Gastroesophageal sphincter (tissue), 4 donors: ENCODE data around the gene FBXL19. TPM values are rescaled to one million over a fixed set of nuclear protein-coding genes. Genes with fewer than 3 reads are reported as not detected.

ENCODE experiments used
- ATAC-seq: fragments of 150-250 bp; one replicate; pipeline ENCODE4 v1.9.1; 2016; ENCODE audit warnings: mild to moderate bottlenecking, moderate library complexity
- H3K27ac ChIP-seq, 4 donors: fragments of 200-600 bp; sonication (generic) in 3 of 4; 1 replicate in 3 of 4; 2 replicates in 1 of 4; pipeline ENCODE4 v1.5.1; 2016 to 2019
- H3K27me3 ChIP-seq: fragments of 200-600 bp; sonication (generic); one replicate; pipeline ENCODE4 v1.5.1; 2019
- H3K36me3 ChIP-seq, 2 donors: fragments of 200-600 bp; sonication (generic); one replicate each; pipeline ENCODE4 v1.5.1; 2019; ENCODE audit warnings: control low read depth in 1 of 2
- H3K4me1 ChIP-seq, 3 donors: fragments of 200-600 bp; sonication (generic); 1 replicate in 2 of 3; 2 replicates in 1 of 3; pipeline ENCODE4 v1.5.1; 2016 to 2019; ENCODE audit warnings: control low read depth in 2 of 3
- H3K4me3 ChIP-seq, 2 donors: fragments of 200-600 bp; sonication (generic); one replicate each; pipeline ENCODE4 v1.5.1; 2019; ENCODE audit warnings: mild to moderate bottlenecking in 1 of 2, moderate library complexity in 1 of 2
- H3K9me3 ChIP-seq, 3 donors: fragments of 200-600 bp; sonication (generic); one replicate each; pipeline ENCODE4 v1.5.1; 2017 to 2019; ENCODE audit warnings: control low read depth in 2 of 3
- EP300 ChIP-seq: sonication (generic); formaldehyde crosslinking; IDR thresholded peaks from one replicate; pipeline ENCODE4 v1.6.1; 2017; ENCODE audit warnings: antibody characterized with exemption, mild to moderate bottlenecking
- POLR2A ChIP-seq, 2 donors: fragments of 450-650 bp; IDR thresholded peaks; one replicate each; pipeline ENCODE4 v1.6.1; 2017; ENCODE audit warnings: antibody characterized with exemption in 2 of 2, mild to moderate bottlenecking in 2 of 2, moderate library complexity in 1 of 2
- POLR2AphosphoS5 ChIP-seq: sonication (generic); formaldehyde crosslinking; IDR thresholded peaks from one replicate; pipeline ENCODE4 v1.6.1; 2017; ENCODE audit warnings: antibody characterized with exemption
- WGBS, 2 donors: methylation state at CpG; one replicate each; pipeline ENCODE4 v1.1.5; 2018; ENCODE audit warnings: low coverage in 1 of 2; 5-methylcytosine and 5-hydroxymethylcytosine counted together
- total RNA-seq, 4 donors: library from RNA; depleted of rRNA; stranded (reverse); fragments of >200 nt; gene quantifications; one replicate each; pipeline ENCODE4 v1.1.0, GENCODE V29; 2016
- TF ChIP-seq, protein P1 (sequence below), 4 experiments: fragments of 200-600 bp in 2 of 4; fragments of 450-650 bp in 2 of 4; sonication (generic) in 1 of 4; IDR thresholded peaks; one replicate each; pipeline ENCODE4 v1.5.1; 2017 to 2019; ENCODE audit warnings: antibody characterized with exemption in 4 of 4, mild to moderate bottlenecking in 2 of 4, moderate library complexity in 2 of 4

The FBXL19 gene
- total RNA-seq, 4 donors from 2014 or later, result 10.0 to 23.5 (median 11.9) TPM

DNA sequence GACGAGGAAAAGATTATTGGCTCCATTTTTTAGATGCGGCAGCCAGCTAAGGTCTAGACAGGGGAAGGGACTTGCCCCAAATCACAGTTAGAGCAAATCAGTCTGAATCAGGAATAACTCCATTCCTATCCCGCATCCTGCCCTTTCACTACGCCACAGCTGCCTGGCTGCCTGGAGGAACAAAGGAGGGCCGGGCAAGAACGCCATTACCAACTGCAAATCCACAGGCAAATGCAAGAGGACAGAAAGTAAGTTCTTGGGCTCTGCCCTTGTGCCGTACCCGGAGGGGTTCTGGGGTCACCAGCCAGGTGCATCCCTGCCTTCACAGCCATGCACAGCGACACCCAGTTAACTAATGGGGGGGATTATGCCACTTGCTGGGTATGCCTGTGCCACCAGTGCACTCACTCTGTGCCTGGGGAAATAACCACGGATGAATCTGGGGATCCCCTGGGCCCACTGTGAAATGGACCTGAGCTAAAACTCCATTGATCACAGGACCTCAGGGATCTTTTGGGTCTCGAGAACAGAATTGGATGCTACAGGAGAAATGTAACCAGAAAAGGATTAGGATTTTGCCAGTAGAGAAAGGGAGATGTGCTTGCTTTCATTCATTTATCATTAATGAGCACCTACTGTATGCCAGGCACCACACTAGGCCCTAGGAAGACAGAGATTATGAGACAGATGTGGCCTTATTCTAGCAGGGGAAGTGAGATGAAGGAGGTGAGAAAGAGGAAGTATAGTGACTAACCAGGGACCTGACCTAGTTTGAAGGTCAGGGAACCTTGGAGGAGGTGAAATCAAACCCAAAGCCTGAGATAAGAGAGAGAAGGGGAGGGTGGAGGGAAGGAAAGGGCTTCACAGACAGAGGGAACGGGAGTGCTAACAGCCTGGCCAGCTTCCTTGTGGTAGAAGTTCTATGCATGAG lies 47.2 kb upstream of the FBXL19 start:
- TF ChIP-seq, protein P1, sequence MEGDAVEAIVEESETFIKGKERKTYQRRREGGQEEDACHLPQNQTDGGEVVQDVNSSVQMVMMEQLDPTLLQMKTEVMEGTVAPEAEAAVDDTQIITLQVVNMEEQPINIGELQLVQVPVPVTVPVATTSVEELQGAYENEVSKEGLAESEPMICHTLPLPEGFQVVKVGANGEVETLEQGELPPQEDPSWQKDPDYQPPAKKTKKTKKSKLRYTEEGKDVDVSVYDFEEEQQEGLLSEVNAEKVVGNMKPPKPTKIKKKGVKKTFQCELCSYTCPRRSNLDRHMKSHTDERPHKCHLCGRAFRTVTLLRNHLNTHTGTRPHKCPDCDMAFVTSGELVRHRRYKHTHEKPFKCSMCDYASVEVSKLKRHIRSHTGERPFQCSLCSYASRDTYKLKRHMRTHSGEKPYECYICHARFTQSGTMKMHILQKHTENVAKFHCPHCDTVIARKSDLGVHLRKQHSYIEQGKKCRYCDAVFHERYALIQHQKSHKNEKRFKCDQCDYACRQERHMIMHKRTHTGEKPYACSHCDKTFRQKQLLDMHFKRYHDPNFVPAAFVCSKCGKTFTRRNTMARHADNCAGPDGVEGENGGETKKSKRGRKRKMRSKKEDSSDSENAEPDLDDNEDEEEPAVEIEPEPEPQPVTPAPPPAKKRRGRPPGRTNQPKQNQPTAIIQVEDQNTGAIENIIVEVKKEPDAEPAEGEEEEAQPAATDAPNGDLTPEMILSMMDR (IDR thresholded peaks at IDR 0.05), result no peak
- no peak for TF ChIP-seq POLR2A (IDR thresholded peaks at IDR 0.05)
- TF ChIP-seq EP300, result no peak
- TF ChIP-seq POLR2AphosphoS5, result no peak
- 10 to 11% methylated on average over 5 to 7 of the region's 12 CpGs for WGBS, 2 donors
- Histone ChIP-seq H3K27me3 (no peaks in the 10 kb centered on the region), H3K4me1 (peaks cover 0 to 44% (median 18%) of the 10 kb centered on the region in 3 donors), H3K9me3 (no peaks in the 10 kb centered on the region), H3K4me3 (peak overlapping the region; percentile 82 to 93), H3K27ac (peak overlapping the region; percentile 75 to 92 (median 90)), H3K36me3 (peaks cover 0 to 27% of the 10 kb centered on the region in 2 donors)
- ATAC-seq, result no peak

GRCh38 chr16:30876867-30877266 lies 46.5 kb upstream of the FBXL19 start:
- 50 to 66% methylated on average over 2 to 3 of the region's 5 CpGs for WGBS, 2 donors
- no peak for ATAC-seq
- peak overlapping the region in 1 of 2 donors; percentile 93 for H3K4me3 ChIP-seq
- H3K36me3 ChIP-seq, result peaks cover 0 to 33% of the 10 kb centered on the region in 2 donors
- H3K9me3 ChIP-seq, result no peaks in the 10 kb centered on the region
- TF ChIP-seq POLR2A (IDR thresholded peaks at IDR 0.05), result no peak
- TF ChIP-seq, protein P1 (IDR thresholded peaks at IDR 0.05), result no peak
- TF ChIP-seq EP300, result no peak
- TF ChIP-seq POLR2AphosphoS5, result no peak
- H3K27me3 ChIP-seq, result no peaks in the 10 kb centered on the region
- H3K27ac ChIP-seq, result peak overlapping the region in 2 of 4 donors; percentile 90 to 92
- peaks cover 0 to 44% (median 18%) of the 10 kb centered on the region in 3 donors for H3K4me1 ChIP-seq

- H3K4me1 ChIP-seq, result peaks cover 0 to 7% (median 0%) of the 10 kb centered on the region in 3 donors
- no peak overlapping the region for H3K4me3 ChIP-seq
- WGBS, 2 donors, result 50 to 75% methylated on average over 1 to 4 of the region's 4 CpGs
- TF ChIP-seq EP300 (no peak), POLR2AphosphoS5 (no peak), POLR2A (IDR thresholded peaks at IDR 0.05) (no peak)
- TF ChIP-seq, protein P1 (IDR thresholded peaks at IDR 0.05), result no peak
- no peaks in the 10 kb centered on the region for H3K27me3 ChIP-seq
- no peaks in the 10 kb centered on the region for H3K9me3 ChIP-seq
- no peak overlapping the region for H3K27ac ChIP-seq
- peaks cover 0 to 84% of the 10 kb centered on the region in 2 donors for H3K36me3 ChIP-seq
- ATAC-seq, result no peak
Measured at GRCh38 chr16:30882429-30883310, 40.7 kb upstream of the FBXL19 start.

DNA sequence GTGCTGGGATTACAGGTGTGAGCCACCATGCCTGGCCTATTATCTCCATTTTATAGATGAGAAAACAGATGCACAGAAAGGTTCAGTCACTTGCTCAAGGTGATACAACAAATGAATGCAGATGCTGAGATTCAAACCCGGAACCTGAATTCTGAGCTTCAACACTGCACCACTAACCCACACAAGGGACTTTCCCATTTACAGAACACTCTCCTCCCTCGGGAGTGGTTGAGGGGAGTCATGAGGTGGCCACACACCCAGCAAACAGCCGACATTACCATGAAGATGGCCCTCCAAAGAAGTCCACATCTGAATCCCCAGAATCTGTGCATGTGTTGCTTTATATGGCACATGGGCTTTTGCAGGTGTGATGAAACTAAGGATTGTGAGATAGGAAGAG lies 38.6 kb upstream of the FBXL19 start:
- Histone ChIP-seq H3K27me3 (no peaks in the 10 kb centered on the region), H3K27ac (no peak overlapping the region), H3K9me3 (no peaks in the 10 kb centered on the region), H3K4me1 (no peaks in the 10 kb centered on the region), H3K36me3 (peaks cover 0 to 90% of the 10 kb centered on the region in 2 donors), H3K4me3 (no peak overlapping the region)
- TF ChIP-seq EP300, result no peak
- TF ChIP-seq POLR2A (IDR thresholded peaks at IDR 0.05), result no peak
- TF ChIP-seq POLR2AphosphoS5, result no peak
- TF ChIP-seq, protein P1 (IDR thresholded peaks at IDR 0.05), result no peak
- WGBS, 2 donors, result 73 to 100% methylated on average over 3 of the region's 3 CpGs
- no peak for ATAC-seq
